ENCODE results near the gene RASSF5. TPM values are rescaled to one million over a fixed set of nuclear protein-coding genes. Genes with fewer than 3 reads are reported as not detected.

RASSF5 gene
- total and polyA plus RNA-seq, 10 of the 15 experiments (the other 5 are each of a cell fraction or from before 2014, with no cell fraction given): 14.0 to 89.6 (median 68.9) TPM

- TF ChIP-seq EP300 (IDR thresholded peaks at IDR 0.05; ENCODE audit: borderline replicate concordance in 1 of 2, control insufficient read depth in 1 of 2, low read depth in 2 of 2, low read length in 2 of 2): no peak
- TF ChIP-seq ZNF24 (IDR thresholded peaks at IDR 0.05): no peak
- no peak for TF ChIP-seq BCL11A (IDR thresholded peaks at IDR 0.05; ENCODE audit: low read depth, low read length)
- no peak for TF ChIP-seq FOS (IDR thresholded peaks at IDR 0.05; ENCODE audit: borderline replicate concordance, extremely low read depth, insufficient read length)
- TF ChIP-seq TCF7 (IDR thresholded peaks at IDR 0.05; ENCODE audit: borderline replicate concordance): no peak
- TF ChIP-seq NFXL1 (IDR thresholded peaks at IDR 0.05; ENCODE audit: borderline replicate concordance): no peak
- no peak for TF ChIP-seq ATF7 (IDR thresholded peaks at IDR 0.05; ENCODE audit: low read depth)
- no peak for TF ChIP-seq ZNF384 (IDR thresholded peaks at IDR 0.05; ENCODE audit: borderline replicate concordance, low read depth, low read length)
- no peak for TF ChIP-seq CHD2 (IDR thresholded peaks at IDR 0.05; ENCODE audit: borderline replicate concordance, low read depth, low read length)
- no peak for TF ChIP-seq NFIC (IDR thresholded peaks at IDR 0.05; ENCODE audit: low read depth, low read length)
Observed at GRCh38 chr1:206498685-206499084, 8.6 kb upstream of the RASSF5 start (continued).

DNA sequence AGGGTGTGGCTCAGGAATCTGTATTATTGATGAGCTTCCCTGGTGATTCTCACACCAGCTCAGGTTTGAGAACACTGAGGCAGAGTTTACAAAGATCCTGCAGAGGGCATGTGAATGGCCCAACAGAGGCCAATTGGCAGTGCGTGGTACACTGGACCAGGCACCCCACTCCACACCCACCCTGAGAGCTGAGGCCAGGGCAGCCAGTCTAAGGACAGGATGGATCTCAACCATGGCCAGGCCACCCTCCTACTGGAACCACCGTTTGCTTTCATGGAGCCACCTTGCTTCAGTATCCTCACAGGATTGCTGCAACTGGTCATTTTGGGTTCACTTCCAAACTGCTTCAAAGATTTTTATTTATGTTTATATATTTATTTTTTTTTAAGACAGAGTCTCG lies 7.3 kb upstream of the RASSF5 start:
- DNase-seq (ENCODE audit: low read depth, low spot score) (no peak), FAIRE-seq (no peak), ATAC-seq (no peak)
- CTCF ChIA-PET: interaction anchor here (0.9 to 7.5 kb wide), 8 partner anchors 9 to 214 kb away, joined by 3 to 48 read pairs (median 8); no protein-coding TSS in a partner anchor
- H3K4me3 ChIP-seq: no peak overlapping the region
- RAD21 ChIA-PET (ENCODE audit: unreplicated experiment): interaction anchor here (1.1 kb wide), 1 partner anchor 10 kb away, joined by 3 read pairs; no protein-coding TSS in a partner anchor
- H3K36me3 ChIP-seq (ENCODE audit: control insufficient read depth in 2 of 2, insufficient read depth in 2 of 2, low read length in 1 of 2): peaks cover 0 to 7% of the 10 kb centered on the region in 2 experiments; a peak in 3 of 4 replicates
- POLR2A ChIA-PET: no interaction called here
- no peaks in the 10 kb centered on the region for H4K20me1 ChIP-seq (ENCODE audit: control insufficient read depth, insufficient read depth)
- no peaks in the 10 kb centered on the region for H3K27me3 ChIP-seq (replicated peaks in 1 of 2; ENCODE audit: control insufficient read depth in 2 of 2, insufficient read depth in 2 of 2, low read length in 1 of 2)
- H3K4me2 ChIP-seq (ENCODE audit: control insufficient read depth, insufficient read depth): no peak overlapping the region
- TF ChIP-seq IRF4 (IDR thresholded peaks at IDR 0.05; ENCODE audit: low read depth, low read length) (no peak), NFXL1 (IDR thresholded peaks at IDR 0.05; ENCODE audit: borderline replicate concordance) (no peak), HDAC2 (IDR thresholded peaks at IDR 0.05) (no peak), RCOR1 (conservative IDR thresholded peaks at IDR 0.05; ENCODE audit: low read depth, low read length) (no peak)
- in situ Hi-C loops (cut with MboI): no loop called here
- H2AFZ ChIP-seq (ENCODE audit: control insufficient read depth, low read depth, low read length): no peak overlapping the region
- intact Hi-C loops (cut with micrococcal nuclease; ENCODE audit: unreplicated experiment): loop anchor here (10.0 kb wide), 1 partner anchor 415 kb away; no protein-coding TSS in a partner anchor
- no peaks in the 10 kb centered on the region for H3K79me2 ChIP-seq (ENCODE audit: control insufficient read depth, insufficient read depth, low read length)
- no peaks in the 10 kb centered on the region for H3K9me3 ChIP-seq (replicated peaks; ENCODE audit: control insufficient read depth, insufficient read depth, low read length)
- no peak overlapping the region for H3K27ac ChIP-seq (ENCODE audit: control insufficient read depth, insufficient read depth)
- BruUV-seq (replicated peaks): no TSS peak
- 89% methylated on average over 3 of the region's 3 CpGs for WGBS (ENCODE audit: insufficient coverage, insufficient replicate concordance, low lambda C conversion rate, missing lambda C conversion rate)
- H3K4me1 ChIP-seq (ENCODE audit: control insufficient read depth, insufficient read depth, low read length): peaks cover 57% of the 10 kb centered on the region
- SMC1A ChIA-PET (ENCODE audit: uncharacterized antibody, unreplicated experiment): interaction anchor here (0.8 to 1.4 kb wide), 3 partner anchors 16 to 63 kb away, joined by 3 to 4 read pairs (median 4); no protein-coding TSS in a partner anchor
- H3K9ac ChIP-seq (ENCODE audit: control insufficient read depth, insufficient read depth, low read length): no peak overlapping the region
